GM18861 (cell line): Measurements from ENCODE around the gene LPP.

Experiments used
- ATAC-seq: cut with Tn5 transposase; IDR thresholded peaks from one replicate; pipeline ENCODE4 v1.9.1; 2021; ENCODE audit not compliant: unreplicated experiment

The LPP gene

GRCh38 chr3:188352196-188352927 lies 198.4 kb downstream of the LPP start:
- ATAC-seq = no peak

- ATAC-seq = no peak
Measured at GRCh38 chr3:188353426-188353825, 199.5 kb downstream of the LPP start.

- ATAC-seq = no peak
Measured at GRCh38 chr3:188358787-188359493, 205.0 kb downstream of the LPP start.

GRCh38 chr3:188360364-188360881 lies 206.5 kb downstream of the LPP start:
- no peak for ATAC-seq

GRCh38 chr3:188361888-188362287 lies 207.9 kb downstream of the LPP start:
- ATAC-seq = no peak

GRCh38 chr3:188362405-188362831 lies 208.5 kb downstream of the LPP start:
- ATAC-seq = no peak

- no peak for ATAC-seq
Measured at GRCh38 chr3:188365184-188365583, 211.2 kb downstream of the LPP start.

- no peak for ATAC-seq
Measured at GRCh38 chr3:188365988-188366698, 212.2 kb downstream of the LPP start.

- ATAC-seq = no peak
Measured at GRCh38 chr3:188367678-188368077, 213.7 kb downstream of the LPP start.

GRCh38 chr3:188369526-188369925 lies 215.6 kb downstream of the LPP start:
- ATAC-seq = no peak

GRCh38 chr3:188370081-188370830 lies 216.3 kb downstream of the LPP start:
- ATAC-seq = no peak

GRCh38 chr3:188378786-188379185 lies 224.8 kb downstream of the LPP start:
- ATAC-seq = no peak

GRCh38 chr3:188380252-188380651 lies 226.3 kb downstream of the LPP start:
- ATAC-seq = no peak

GRCh38 chr3:188380722-188381121 lies 226.8 kb downstream of the LPP start:
- ATAC-seq = no peak

GRCh38 chr3:188383748-188384147 lies 229.8 kb downstream of the LPP start:
- peak; percentile 81 for ATAC-seq

GRCh38 chr3:188385295-188385694 lies 231.3 kb downstream of the LPP start:
- ATAC-seq = no peak

- peak; percentile 91 for ATAC-seq
Measured at GRCh38 chr3:188389711-188390342, 235.9 kb downstream of the LPP start.

GRCh38 chr3:188390343-188390718 lies 236.4 kb downstream of the LPP start:
- peak; percentile 16 for ATAC-seq

GRCh38 chr3:188390775-188391443 lies 237.0 kb downstream of the LPP start:
- ATAC-seq = no peak

GRCh38 chr3:188391592-188391991 lies 237.6 kb downstream of the LPP start:
- ATAC-seq = no peak
